ENCODE measurements around the gene CTSD.

GRCh38 chr11:1791912-1792311 is 28.2 kb upstream of the CTSD start:
- no peak for TF ChIP-seq NFRKB (IDR thresholded peaks at IDR 0.05)
- no peak for TF ChIP-seq SUZ12 (IDR thresholded peaks at IDR 0.05)
- TF ChIP-seq TARDBP (IDR thresholded peaks at IDR 0.05) = no peak
- no peak for TF ChIP-seq ZNF384 (IDR thresholded peaks at IDR 0.05)
- TF ChIP-seq BHLHE40 (IDR thresholded peaks at IDR 0.05; ENCODE audit: borderline replicate concordance) = no peak
- no peak for TF ChIP-seq SP1 (IDR thresholded peaks at IDR 0.05)
- no peak for TF ChIP-seq ELF4 (IDR thresholded peaks at IDR 0.05)

Measured in HEK293T (cell line).